B cell (primary cell): ENCODE measurements around the gene RPS6KL1.

Source experiments
- CTCF ChIP-seq: fragments of 200-600 bp; IDR thresholded peaks from one replicate; pipeline ENCODE4 v1.8.0; 2022; ENCODE audit warnings: antibody characterized with exemption, mild to moderate bottlenecking
- EZH2 ChIP-seq: IDR thresholded peaks from 2 replicates; pipeline ENCODE4 v1.6.1; 2012; ENCODE audit warnings: borderline replicate concordance, low read depth, mild to moderate bottlenecking, moderate library complexity, low read length; ENCODE audit not compliant: insufficient read depth, poor library complexity, severe bottlenecking

GRCh38 chr14:74858022-74858421 is 65.0 kb downstream of the RPS6KL1 start:
- TF ChIP-seq CTCF (no peak), EZH2 (no peak)
